ENCODE data around the gene WDR44. TPM values are rescaled to one million over a fixed set of nuclear protein-coding genes. Genes with fewer than 3 reads are reported as not detected.

Gene WDR44
- total RNA-seq, 2 donors from 2014 or later, result 26.3 to 36.3 TPM

DNA sequence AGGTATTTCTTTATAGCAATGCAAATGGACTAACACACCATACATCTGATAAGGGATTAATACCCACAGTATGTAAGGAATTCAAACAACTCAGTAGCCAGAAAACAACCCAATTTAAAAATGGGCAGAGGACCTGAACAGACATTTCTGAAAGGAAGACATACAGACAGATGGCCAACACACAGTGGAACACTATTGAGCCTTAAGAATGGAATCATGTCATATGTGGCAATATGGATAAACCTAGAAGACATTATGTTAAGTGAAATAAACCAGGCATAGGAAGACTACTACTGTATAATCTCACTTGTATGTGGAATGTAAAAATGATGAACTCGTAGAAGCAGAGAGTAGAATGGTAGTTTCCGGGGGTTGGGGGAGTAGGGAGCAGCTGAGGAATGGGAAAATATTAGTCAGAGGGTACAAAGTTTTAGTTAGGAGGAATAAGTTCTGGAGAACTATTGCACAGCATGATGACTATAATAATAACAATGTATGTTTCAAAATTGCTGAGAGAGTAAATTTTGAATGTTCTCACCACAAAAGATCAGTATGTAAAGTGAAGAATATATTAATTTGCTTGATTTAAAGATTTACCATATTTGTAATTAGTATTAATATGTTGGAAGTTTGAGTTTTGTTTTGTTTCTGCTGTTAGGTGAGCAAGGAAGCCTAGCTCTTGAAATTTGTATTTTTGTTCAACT is 25.2 kb downstream of the WDR44 start:
- no peak overlapping the region for H3K4me3 ChIP-seq (ENCODE audit: low read length)
- TF ChIP-seq, protein P1, sequence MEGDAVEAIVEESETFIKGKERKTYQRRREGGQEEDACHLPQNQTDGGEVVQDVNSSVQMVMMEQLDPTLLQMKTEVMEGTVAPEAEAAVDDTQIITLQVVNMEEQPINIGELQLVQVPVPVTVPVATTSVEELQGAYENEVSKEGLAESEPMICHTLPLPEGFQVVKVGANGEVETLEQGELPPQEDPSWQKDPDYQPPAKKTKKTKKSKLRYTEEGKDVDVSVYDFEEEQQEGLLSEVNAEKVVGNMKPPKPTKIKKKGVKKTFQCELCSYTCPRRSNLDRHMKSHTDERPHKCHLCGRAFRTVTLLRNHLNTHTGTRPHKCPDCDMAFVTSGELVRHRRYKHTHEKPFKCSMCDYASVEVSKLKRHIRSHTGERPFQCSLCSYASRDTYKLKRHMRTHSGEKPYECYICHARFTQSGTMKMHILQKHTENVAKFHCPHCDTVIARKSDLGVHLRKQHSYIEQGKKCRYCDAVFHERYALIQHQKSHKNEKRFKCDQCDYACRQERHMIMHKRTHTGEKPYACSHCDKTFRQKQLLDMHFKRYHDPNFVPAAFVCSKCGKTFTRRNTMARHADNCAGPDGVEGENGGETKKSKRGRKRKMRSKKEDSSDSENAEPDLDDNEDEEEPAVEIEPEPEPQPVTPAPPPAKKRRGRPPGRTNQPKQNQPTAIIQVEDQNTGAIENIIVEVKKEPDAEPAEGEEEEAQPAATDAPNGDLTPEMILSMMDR (conservative IDR thresholded peaks at IDR 0.05), result no peak
- no peak overlapping the region for H3K27ac ChIP-seq (ENCODE audit: low read depth, low read length)
- Mint-ChIP-seq H3K9me3 (peaks cover 24% of the 10 kb centered on the region), H3K36me3 (ENCODE audit: low read depth) (peaks cover 23% of the 10 kb centered on the region), H3K27me3 (ENCODE audit: insufficient read depth) (no peaks in the 10 kb centered on the region), H3K27ac (no peak overlapping the region), H3K4me1 (peaks cover 7% of the 10 kb centered on the region), H3K4me3 (no peak overlapping the region)
- peaks cover 22% of the 10 kb centered on the region for H3K36me3 ChIP-seq (ENCODE audit: control insufficient read depth, insufficient read depth, low read length)
- H3K4me1 ChIP-seq (ENCODE audit: control insufficient read depth, insufficient read depth, low read length), result no peaks in the 10 kb centered on the region
- no peak overlapping the region for H3K9ac ChIP-seq (ENCODE audit: extremely low read depth, low read length, poor library complexity, severe bottlenecking)
- H3K9me3 ChIP-seq (ENCODE audit: control insufficient read depth, low read length), result no peaks in the 10 kb centered on the region
- no peaks in the 10 kb centered on the region for H3K27me3 ChIP-seq (ENCODE audit: control insufficient read depth, insufficient read depth, low read length, poor library complexity, severe bottlenecking)
- DNase-seq, result no peak
- 97% methylated on average over 2 of the region's 2 CpGs; no CpG with 5 or more reads in 1 of the 2 experiments for WGBS, 2 experiments (ENCODE audit: insufficient coverage in 1 of 2, insufficient read length in 1 of 2)

DNA sequence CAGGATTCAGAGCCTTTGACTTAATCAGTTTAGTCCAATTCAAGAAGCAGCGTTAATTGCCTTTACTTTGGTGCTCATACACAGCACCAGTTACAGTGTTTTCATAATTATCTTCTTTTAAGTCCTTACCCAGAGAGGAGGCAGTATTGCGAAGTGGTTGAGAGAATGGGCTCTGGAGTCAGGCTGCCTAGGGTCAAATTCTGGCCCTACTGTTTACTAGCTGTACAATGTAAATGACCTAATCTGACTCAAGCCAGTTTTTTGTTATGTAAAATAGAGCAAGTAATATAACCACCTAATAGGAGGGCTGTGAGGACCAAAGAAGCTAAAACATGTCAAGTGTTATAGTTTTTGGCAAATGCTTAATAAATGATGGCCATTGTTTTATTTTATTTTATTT is 27.6 kb downstream of the WDR44 start:
- Mint-ChIP-seq H3K4me3 (no peak overlapping the region), H3K27me3 (ENCODE audit: insufficient read depth) (no peaks in the 10 kb centered on the region), H3K27ac (no peak overlapping the region), H3K4me1 (peaks cover 7% of the 10 kb centered on the region), H3K36me3 (ENCODE audit: low read depth) (peaks cover 14% of the 10 kb centered on the region), H3K9me3 (peaks cover 28% of the 10 kb centered on the region)
- Histone ChIP-seq H3K4me1 (ENCODE audit: control insufficient read depth, insufficient read depth, low read length) (no peaks in the 10 kb centered on the region), H3K4me3 (ENCODE audit: low read length) (no peak overlapping the region), H3K27ac (ENCODE audit: low read depth, low read length) (no peak overlapping the region), H3K36me3 (ENCODE audit: control insufficient read depth, insufficient read depth, low read length) (peaks cover 13% of the 10 kb centered on the region), H3K27me3 (ENCODE audit: control insufficient read depth, insufficient read depth, low read length, poor library complexity, severe bottlenecking) (no peaks in the 10 kb centered on the region), H3K9ac (ENCODE audit: extremely low read depth, low read length, poor library complexity, severe bottlenecking) (no peak overlapping the region), H3K9me3 (ENCODE audit: control insufficient read depth, low read length) (no peaks in the 10 kb centered on the region)
- WGBS, 2 experiments (ENCODE audit: insufficient coverage in 1 of 2, insufficient read length in 1 of 2), result 93% methylated on average over 2 of the region's 2 CpGs; no CpG with 5 or more reads in 1 of the 2 experiments
- no peak for DNase-seq
- TF ChIP-seq, protein P1 (conservative IDR thresholded peaks at IDR 0.05), result no peak

DNA sequence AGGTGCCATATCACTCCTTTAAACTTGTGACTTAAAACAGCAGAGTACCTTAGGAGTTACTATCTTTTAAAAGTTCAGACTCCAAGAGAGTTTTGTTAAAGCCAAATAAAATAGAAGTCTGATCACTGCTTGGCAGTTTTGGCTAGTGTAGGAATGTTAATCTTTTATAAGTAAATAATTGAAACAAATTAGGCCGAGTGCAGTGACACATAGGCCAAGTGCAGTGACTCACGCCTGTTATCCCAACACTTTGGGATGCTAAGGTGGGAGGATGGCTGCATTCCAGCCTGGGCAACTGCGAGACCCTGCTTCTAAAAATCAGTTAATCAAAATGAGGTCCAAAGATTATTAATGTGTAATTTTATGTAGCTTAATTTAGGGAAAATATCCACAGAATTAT is 37.2 kb downstream of the WDR44 start:
- WGBS, 2 experiments (ENCODE audit: insufficient coverage in 1 of 2, insufficient read length in 1 of 2), result 90% methylated on average over 3 of the region's 3 CpGs; no CpG with 5 or more reads in 1 of the 2 experiments
- Mint-ChIP-seq H3K27me3 (ENCODE audit: insufficient read depth) (no peaks in the 10 kb centered on the region), H3K36me3 (ENCODE audit: low read depth) (peaks cover 18% of the 10 kb centered on the region), H3K4me1 (no peaks in the 10 kb centered on the region), H3K27ac (no peak overlapping the region), H3K4me3 (no peak overlapping the region), H3K9me3 (peaks cover 24% of the 10 kb centered on the region)
- Histone ChIP-seq H3K4me3 (ENCODE audit: low read length) (no peak overlapping the region), H3K27ac (ENCODE audit: low read depth, low read length) (no peak overlapping the region), H3K9ac (ENCODE audit: extremely low read depth, low read length, poor library complexity, severe bottlenecking) (no peak overlapping the region), H3K27me3 (ENCODE audit: control insufficient read depth, insufficient read depth, low read length, poor library complexity, severe bottlenecking) (no peaks in the 10 kb centered on the region), H3K4me1 (ENCODE audit: control insufficient read depth, insufficient read depth, low read length) (no peaks in the 10 kb centered on the region), H3K9me3 (ENCODE audit: control insufficient read depth, low read length) (no peaks in the 10 kb centered on the region), H3K36me3 (ENCODE audit: control insufficient read depth, insufficient read depth, low read length) (peaks cover 21% of the 10 kb centered on the region)
- DNase-seq, result no peak
- TF ChIP-seq, protein P1 (conservative IDR thresholded peaks at IDR 0.05), result no peak

Measured in endodermal cell (in vitro differentiated cells).